GM12892 (cell line): ENCODE measurements around the gene STYXL2.

Experiments
- POLR2A ChIP-seq: IDR thresholded peaks from 2 replicates; pipeline ENCODE4 v1.6.1; 2011; ENCODE audit warnings: low read depth, low read length, control low read depth
- POLR2AphosphoS5 ChIP-seq: IDR thresholded peaks from 2 replicates; pipeline ENCODE4 v1.6.1; 2011; ENCODE audit warnings: low read depth, low read length, control low read depth

DNA sequence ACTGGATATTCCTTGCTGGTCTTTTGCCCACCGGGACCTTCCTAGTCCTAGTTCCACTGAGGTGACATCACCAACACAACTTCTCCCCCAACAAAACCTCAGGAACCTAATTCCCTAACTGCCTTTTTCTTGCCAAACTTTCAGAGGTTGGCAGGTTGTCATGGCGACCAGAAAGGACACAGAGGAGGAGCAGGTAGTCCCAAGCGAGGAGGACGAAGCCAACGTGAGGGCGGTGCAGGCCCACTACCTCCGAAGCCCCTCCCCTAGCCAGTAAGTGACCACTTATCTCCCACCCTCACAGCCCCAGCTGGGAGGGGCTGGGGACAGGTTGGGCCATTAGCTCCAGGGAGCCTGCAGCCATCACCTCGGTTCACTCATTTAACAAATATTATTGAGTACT is 815 bp downstream of the STYXL2 start:
- no peak for TF ChIP-seq POLR2AphosphoS5
- no peak for TF ChIP-seq POLR2A
